HG02943 (cell line): ENCODE measurements around the gene BICRA.
"Not testable (repeated sequence)": the region's sequence is repeated elsewhere in the genome, so short reads cannot be mapped to it uniquely, and the experiment has no call there.

Experiments
- ATAC-seq: cut with Tn5 transposase; IDR thresholded peaks from one replicate; pipeline ENCODE4 v1.9.1; 2021; ENCODE audit warnings: mild to moderate bottlenecking, low read depth, moderate library complexity; ENCODE audit not compliant: unreplicated experiment

BICRA gene

DNA sequence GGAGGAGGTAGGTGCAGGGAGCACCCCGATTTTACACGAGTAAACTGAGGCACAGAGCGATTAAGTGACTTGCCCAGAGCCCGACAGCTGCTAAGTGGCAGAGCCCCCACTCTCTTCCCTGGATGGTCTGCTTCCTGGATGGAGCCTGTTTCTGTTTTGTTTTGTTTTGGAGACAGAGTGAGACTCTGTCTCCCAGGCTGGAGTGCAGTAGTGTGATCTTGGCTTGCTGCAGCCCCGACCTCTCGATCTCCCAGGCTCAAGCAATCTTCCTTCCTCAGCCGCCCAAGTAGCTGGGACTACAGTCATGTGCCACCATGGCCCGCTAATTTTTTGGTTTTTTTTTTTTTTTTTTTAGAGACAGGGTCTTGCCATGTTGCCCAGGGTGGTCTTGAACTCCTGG lies 17.3 kb downstream of the BICRA start:
- ATAC-seq = no peak

DNA sequence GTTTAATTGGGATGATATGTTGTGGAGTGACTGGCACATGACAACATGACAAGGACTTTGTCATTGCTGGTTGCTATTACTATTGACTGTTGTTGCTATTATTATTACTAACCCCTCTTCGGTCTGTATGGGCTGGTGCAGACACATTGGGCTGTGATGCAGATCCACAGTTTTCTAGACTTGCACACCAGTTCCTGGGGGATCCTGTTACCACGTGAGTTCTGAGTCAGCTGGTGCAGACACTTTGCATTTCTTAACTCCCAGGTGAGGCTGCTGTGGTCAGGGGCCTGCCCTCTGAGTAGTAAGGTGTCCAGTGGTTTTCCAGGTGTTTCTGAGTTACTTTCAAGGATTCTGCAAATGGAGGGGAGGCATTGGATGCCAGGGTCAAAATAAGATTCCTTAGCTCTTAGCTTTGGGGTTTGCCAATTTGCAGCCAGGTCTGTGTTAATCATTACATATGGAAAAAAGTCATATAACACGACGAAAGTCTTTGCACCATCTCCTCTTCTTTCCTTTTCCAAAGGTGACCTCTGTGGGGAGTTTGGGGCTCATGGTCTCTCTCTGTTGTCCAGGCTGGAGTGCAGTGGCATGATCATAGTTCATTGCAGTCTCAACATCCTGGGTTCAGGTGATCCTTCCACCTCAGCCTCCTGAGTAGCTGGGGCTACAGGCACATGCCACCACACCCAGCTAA lies 19.3 kb downstream of the BICRA start:
- ATAC-seq = no peak

DNA sequence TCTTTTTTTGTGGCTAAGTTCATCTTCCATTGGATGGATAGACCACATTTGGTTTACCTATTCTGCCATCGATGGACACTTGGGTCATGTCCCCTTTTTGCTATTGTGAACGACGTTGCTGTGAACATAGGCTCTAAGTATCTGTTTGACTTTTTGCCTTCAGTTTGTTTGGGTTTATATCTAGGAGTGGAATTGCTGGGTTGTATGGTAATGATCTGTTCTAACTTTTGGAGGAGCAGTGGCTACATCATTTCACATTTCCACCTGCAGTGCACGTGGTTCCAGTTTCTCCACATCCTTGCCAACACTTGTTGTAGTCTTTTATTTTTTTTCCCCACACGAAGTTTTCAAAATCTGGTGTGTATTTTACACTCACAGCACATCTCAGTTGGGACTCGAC lies 21.7 kb downstream of the BICRA start:
- ATAC-seq = no peak

DNA sequence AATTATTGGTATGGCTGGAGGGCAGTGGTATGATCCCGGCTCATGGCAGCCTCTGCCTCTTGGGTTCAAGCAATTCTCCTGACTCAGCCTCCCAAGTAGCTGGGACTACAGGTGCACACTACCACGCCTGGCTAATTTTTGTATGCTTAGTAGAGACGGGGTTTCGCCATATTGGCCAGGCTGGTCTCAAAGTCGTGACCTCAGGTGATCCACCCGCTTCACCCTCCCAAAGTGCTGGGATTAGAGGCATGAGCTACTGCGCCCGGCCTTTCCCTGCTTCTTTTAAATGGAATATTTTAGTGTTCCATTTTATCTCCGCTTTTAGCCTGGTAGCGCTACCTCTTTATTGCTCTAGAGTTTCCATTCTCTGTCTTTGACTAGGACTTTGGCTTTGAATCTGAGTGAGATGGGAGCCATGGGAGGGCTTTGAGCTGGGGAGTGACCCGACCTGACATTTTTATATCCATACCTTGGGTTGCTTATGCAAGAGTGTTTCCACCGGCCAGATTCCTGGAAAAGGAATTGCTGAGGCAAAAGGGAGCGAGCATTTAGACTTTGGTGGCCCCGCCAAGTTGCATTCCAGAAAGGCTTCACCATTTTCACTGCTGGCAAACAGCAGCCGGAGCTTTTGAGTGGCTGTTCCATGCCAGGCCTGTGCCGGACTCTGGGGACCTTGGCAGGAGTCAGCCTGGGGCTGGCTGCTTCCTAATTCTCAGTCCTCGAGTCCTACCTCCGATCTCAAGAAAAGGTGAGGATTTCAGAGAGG lies 22.9 kb downstream of the BICRA start:
- ATAC-seq = no peak

DNA sequence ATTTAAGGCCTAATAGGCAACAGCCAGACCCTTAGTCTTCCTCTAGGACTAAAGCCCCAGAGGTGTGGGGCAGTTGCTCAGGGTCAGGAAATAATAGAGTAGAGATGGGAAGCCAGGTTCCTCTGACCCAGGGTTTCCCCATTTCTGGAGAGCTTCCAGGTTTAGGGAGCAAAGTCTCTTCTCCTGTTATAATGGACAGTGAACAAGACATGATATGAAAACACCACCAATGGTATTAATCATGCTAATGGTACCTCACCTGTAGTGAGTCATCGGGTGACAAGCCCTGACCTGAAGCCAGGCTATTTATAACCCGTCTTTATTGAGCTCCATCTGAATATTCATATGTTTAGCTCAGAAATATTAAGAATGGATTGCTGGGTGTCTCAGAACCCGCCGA lies 24.6 kb downstream of the BICRA start:
- ATAC-seq = no peak

DNA sequence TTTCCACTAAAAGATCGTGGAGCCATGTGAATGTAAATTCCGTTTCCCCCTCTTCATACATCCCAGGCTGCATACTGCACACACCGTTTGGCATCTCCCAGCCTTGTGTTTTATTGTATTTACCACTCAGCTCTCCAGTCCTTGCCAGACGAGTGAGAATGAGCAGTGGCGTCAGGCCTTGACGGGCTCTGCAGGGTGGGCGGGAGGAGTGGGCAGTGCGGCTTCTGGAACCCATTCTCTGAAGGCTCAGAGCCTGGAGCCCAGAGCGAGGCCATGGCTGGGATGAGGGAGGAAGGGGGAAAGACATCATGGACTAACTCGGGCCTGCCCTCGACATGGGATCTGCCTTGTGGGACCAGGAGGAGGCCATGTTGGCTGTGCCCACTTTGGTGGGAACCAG lies 25.1 kb downstream of the BICRA start:
- no peak for ATAC-seq

DNA sequence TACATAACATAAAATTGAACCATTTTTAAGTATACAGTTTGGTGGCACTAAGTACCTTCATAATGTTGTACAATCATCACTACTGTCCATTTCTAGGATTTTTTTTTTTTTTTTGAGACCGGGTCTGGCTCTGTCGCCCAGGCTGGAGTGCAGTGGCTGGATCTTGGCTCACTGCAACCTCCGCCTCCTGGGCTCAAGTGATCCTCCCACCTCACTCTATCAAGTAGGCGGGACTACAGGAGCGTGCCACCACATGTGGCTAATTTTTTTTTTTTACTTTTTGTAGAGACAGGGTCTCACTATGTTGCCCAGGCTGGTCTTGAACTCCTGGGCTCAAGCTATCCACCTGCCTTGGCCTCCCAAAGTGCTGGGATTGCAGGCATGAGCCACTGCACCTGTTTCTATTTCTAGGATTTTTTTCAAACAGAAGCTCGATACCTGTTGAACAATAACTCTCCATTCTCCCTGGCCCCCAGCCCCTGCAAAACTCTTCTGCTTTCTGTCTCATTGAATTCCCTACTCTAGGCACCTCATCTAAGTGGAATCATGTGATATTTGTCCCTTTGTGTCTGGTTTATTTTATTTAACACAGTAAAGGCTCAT lies 26.3 kb downstream of the BICRA start:
- not testable (repeated sequence) for ATAC-seq

DNA sequence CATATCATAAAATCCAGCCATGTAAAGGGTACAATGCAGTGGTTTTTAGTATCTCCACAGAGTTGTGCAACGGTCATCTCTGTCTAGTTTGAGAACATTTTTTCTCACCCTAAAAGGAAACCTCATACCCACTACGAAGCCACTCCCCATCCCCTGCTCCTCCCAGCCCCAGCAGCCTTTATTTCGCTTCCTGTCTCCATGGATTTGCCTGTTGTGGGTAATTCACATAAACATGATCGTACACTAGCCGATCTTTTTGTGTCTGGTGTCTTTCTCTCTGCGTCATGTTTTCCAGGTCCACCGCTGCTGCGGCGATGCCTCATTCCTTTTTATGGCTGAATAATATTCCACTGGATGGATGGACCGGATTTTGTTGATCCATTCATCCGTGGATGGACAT lies 28.6 kb downstream of the BICRA start:
- ATAC-seq = no peak

DNA sequence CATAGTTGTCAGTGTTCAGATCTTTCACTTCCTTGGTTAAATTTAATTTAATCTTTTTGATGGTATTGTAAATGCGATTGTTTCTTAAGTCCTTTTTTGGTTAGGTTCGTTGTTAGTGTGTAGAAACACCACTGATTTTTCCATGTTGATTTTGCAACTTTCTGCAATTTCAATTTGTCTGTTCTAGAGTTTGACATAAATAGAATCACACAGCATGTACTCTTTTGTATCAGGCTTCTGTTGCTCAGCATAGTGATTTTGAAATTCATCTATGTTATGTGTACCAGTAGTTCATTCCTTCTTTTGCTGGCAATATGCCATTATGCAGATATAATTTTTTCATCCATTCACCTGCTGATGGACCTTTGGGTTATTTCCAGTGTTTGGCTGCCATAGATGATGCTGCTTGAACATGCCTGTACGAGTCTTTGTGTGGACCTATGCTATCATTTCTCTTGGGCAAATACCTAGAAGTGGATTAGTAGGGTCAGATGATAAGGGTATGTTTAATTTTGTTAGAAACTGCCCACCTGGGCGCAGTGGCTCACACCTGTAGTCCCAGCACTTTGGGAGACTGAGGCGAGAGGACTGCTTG lies 33.1 kb downstream of the BICRA start:
- ATAC-seq = no peak

DNA sequence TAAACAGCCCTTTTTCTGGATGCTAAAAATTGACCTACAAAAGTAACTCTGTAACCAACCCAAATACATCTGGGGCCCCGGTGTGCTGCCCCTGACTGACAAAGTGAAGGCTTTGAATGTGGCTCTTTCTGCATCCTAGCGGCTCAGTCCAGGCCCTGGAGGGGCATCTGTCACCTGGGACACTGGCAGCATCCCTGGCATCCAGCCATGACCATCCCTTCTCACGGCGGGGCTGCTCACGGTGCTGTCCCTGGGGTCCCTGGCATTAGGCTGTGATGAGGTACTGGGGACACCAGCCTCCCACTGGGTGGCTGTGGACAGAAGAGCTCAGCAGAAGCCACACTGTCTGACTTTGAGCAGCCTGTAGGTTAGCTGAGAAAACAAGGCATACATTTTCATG lies 34.3 kb downstream of the BICRA start:
- ATAC-seq = no peak

DNA sequence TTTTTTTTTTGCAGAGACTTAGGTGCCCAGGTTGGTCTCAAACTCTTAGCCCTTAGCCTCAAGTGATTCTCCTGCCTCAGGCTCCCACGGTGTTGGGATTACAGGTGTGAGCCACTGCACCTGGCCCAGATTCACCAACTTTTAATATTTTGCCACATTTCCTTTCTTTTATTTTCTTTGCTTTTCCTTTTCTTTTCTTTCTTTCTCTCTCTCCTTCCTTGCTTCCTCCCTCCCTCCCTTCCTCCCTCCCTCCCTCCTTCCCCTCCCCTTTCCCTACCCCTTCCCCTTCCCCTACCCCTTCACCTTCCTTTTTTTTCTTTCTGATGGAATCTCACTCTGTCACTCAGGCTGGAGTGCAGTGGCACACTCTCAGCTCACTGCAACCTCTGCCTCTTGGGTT lies 35.3 kb downstream of the BICRA start:
- no peak for ATAC-seq

DNA sequence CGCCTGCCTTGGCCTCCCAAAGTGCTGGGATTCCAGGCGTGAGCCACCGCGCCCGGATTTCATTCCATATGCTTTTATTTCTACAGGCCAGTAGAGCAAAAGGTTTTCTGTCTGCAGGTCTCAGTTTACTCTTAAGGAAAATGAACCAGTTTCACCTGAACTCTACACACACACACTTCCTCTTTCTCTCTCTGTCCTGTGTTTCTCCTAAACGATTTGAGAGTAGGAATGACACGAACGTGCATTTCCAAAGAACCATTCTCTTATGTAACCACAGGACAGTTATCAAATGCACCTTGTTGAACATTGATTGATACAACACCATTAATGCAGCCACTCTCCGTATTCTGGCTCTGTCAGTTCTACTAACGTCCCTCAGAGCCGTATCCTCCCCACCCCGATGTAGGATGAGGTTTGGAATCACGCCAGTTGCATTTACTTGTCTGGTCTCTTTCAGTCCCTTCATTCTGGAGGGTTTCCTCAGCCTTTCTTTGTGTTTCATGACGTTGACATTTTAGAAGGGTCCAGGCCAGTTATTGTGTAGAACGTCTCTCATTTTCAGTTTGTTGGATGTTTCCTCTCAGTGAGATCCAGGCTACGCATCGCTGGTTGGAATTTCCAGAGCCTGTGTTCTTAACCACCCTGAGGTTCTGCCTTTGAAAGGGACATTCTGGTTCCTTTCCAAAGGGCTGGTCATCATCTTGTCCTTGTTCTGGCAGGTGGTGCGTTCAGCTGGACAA lies 36.0 kb downstream of the BICRA start:
- ATAC-seq = no peak

DNA sequence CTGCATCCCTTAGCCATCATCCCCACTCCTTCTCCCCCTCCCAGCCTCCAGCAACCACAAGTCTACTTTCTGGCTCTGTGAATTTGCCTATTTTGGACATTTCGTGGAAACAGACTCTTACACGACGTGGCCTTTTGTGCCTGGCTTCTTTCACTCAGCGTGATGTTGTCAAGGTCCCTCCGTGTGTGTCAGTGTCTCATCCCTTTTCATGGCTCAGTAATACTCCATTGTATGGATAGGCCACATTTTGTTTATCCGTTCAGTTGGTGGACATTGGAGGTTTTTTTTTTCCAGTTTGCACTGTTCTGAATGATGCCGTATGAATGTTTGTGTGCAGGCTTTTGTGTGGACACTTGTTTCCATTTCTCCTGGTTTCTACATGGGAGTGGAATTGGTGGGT lies 38.0 kb downstream of the BICRA start:
- ATAC-seq = no peak

DNA sequence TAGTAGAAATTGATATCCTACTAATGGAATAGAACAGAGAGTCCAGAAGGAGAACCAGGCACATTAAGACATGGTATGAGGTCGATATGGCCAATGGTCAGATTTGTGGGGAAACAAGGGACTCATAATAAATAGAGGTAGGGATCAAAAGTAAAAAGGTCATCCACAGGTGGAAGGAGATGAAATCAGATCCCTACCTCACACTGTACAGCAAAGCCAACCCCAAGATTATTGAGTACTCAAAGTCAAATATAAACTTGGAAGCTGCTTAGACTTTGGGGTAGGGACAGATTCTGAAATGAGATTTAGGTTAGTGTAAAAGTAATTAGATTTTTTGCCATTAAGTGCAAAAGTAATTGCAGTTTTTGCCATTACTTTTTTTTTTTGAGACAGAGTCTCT lies 40.7 kb downstream of the BICRA start:
- no peak for ATAC-seq

DNA sequence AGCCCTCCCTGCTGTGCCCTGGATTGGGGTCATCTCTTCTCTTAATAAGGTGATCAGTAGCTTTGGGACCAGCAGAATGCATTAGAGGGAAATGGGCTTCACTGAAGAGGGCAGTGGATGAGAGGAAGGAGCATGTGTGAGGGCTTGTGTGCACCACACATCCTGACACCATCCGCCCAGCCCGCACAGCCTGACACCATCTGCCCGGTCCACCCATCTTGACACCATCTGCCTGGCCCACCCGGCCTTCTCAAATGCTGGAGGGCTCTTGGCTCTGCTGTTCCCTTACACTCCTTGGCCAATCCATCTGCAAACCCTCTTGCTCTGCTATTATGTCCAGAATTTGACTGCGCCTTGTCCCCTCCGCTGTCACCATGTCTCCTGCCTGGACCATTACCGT lies 41.8 kb downstream of the BICRA start:
- no peak for ATAC-seq

DNA sequence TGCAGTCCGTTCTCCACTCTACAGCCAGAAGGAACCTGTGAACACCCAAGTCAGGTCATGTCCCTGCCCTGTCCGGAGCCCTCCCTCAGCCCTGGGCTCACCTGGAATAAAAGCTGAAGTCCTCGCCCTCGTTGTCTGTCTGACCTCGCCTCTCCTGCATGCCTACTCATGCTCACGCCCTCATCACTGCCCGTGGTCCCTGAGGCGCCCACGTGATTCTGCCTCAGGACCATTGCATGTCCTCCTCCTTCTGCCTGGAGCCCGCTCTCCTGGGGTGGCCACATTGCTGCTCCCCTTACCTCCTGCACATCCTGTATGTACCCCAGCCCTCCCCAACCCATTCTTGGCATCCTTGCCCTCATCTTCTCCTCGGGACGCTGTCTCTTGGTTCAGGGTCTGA lies 42.2 kb downstream of the BICRA start:
- ATAC-seq = no peak

DNA sequence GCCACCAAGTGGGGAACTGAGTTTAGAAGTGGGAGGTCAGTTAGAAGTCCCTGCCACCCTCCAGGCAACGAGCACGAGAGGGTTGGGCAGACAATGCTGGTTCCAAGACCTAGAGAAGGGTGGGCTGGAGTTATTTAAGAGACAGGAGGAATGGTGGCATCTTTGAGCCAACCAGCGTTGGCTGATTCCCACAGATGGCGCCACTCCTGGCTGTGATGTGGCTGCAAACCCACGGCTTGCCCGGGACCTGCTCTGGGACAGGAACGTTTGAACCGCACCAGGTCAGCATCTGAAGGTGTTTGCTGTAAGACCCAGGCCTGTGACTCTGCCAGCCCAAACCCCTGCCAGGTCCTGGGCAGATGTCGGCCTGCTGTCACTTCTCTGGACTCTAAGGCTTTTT lies 42.8 kb downstream of the BICRA start:
- ATAC-seq = no peak

DNA sequence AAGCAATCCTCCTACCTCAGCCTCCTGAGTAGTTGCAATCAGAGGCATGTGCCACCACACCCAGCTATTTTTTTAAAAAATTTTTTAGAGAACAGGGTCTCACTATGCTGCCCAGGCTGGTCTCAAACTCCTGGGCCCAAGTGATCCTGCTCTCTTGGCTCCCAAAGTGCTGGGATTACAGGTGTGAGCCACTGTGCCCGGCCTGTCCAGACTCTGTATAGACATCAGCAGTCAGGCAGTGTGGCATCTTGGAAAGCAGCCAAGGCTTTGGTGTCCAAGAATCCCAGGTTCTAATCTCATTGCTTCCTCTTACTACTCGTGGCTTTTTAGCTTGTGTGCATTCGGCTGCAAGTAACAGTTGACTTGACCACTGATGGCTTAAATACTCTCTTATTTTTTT lies 43.4 kb downstream of the BICRA start:
- no peak for ATAC-seq

DNA sequence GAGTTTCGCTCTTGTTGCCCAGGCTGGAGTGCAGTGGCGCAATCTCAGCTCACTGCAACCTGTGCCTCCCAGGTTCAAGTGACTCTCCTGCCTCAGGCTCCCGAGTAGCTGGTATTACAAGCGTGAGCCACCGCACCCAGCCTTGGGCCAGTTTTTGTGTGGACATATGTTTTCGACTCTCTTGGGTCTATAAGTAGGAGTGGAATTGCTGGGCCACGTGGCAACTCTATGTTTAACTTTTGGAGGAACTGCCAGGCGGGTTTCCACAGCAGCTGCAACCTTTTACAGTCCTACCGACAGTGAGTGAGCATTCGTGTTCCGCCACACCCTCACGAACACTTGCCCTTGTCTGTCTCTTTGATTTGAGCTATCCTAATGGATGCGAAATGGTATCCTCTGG lies 44.9 kb downstream of the BICRA start:
- no peak for ATAC-seq

DNA sequence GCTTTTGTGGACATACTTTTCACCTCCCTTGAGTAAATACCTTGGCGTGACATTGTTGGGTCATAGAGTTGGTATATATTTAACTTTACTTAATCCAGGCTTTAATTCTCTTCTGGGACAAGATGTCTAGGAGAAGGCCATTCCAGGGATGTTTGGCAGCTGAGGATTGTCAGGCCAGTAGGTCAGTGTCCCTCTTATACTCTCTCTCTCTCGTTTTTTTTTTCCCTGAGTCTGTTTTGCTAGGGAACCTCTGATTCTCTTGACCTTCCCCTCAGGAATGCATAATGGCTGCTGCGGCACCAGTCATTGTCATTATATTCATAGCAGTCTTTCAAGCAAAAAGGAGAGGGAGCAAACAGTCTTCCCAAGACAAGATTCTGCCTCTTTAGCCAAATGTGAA lies 48.8 kb downstream of the BICRA start:
- no peak for ATAC-seq
